Fibroblast of lung (primary cell): ENCODE results near the gene MROH7.

Experiments used
- EZH2 ChIP-seq: IDR thresholded peaks from 2 replicates; pipeline ENCODE4 v1.5.1; 2012; ENCODE audit warnings: low read length, control low read depth, mild to moderate bottlenecking; ENCODE audit errors: missing control alignments
- TF ChIP-seq, protein P1 (sequence below), 2 donors: IDR thresholded peaks in 1 of 2; conservative IDR thresholded peaks in 1 of 2; 1 replicate in 1 of 2; 2 replicates in 1 of 2; pipeline ENCODE4 v1.5.1; 2011 to 2012; ENCODE audit warnings: low read length in 2 of 2, control low read depth in 1 of 2, inconsistent platforms in 1 of 2, low read depth in 1 of 2, mild to moderate bottlenecking in 1 of 2

DNA sequence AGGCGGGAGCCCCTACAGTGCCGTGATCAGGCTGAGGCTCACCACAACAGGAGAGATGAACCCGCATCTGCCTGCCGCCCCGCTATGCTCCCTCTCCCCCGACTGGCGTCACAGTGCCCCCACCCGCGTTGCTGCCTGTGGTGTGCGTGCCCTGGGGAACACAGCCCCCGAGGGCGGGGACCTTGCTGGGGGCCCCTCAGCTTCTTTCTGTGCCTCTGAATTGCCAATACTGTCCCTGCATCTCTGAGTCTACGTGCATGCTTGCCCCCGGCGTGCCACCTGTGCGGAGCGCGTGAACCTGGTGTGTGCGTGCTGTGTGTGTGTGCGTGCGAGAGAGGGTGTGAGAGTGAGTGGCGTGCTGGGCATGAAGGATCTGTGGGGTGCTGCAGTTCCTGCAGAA, 112.5 kb downstream of the MROH7 start:
- no peak for TF ChIP-seq EZH2
- TF ChIP-seq, protein P1, sequence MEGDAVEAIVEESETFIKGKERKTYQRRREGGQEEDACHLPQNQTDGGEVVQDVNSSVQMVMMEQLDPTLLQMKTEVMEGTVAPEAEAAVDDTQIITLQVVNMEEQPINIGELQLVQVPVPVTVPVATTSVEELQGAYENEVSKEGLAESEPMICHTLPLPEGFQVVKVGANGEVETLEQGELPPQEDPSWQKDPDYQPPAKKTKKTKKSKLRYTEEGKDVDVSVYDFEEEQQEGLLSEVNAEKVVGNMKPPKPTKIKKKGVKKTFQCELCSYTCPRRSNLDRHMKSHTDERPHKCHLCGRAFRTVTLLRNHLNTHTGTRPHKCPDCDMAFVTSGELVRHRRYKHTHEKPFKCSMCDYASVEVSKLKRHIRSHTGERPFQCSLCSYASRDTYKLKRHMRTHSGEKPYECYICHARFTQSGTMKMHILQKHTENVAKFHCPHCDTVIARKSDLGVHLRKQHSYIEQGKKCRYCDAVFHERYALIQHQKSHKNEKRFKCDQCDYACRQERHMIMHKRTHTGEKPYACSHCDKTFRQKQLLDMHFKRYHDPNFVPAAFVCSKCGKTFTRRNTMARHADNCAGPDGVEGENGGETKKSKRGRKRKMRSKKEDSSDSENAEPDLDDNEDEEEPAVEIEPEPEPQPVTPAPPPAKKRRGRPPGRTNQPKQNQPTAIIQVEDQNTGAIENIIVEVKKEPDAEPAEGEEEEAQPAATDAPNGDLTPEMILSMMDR (conservative IDR thresholded peaks at IDR 0.05 in 1 of 2, IDR thresholded peaks at IDR 0.05 in 1 of 2; ENCODE audit: low read depth in 1 of 2, low read length in 2 of 2) = no peak
